Lower leg skin (tissue), 4 donors: ENCODE measurements around the gene WDR27. TPM values are rescaled to one million over a fixed set of nuclear protein-coding genes. Genes with fewer than 3 reads are reported as not detected.

Experiments used
- DNase-seq, 2 donors: peaks; one replicate each; pipeline ENCODE4 v3.0.0-alpha.2; 2019; ENCODE audit warnings: low spot score in 2 of 2
- H3K4me3 ChIP-seq: fragments of 200-600 bp; sonication (generic); 2 replicates; pipeline ENCODE4 v1.5.1; 2017; ENCODE audit warnings: mild to moderate bottlenecking, low read depth; ENCODE audit not compliant: poor library complexity, severe bottlenecking
- CTCF ChIP-seq, 3 donors: fragments of 450-650 bp; IDR thresholded peaks; one replicate each; pipeline ENCODE4 v1.5.1; 2016; ENCODE audit warnings: antibody characterized with exemption in 3 of 3, mild to moderate bottlenecking in 3 of 3, moderate library complexity in 2 of 3
- POLR2A ChIP-seq, 2 donors: fragments of 450-650 bp; IDR thresholded peaks; one replicate each; pipeline ENCODE4 v1.6.1; 2016 to 2017; ENCODE audit warnings: antibody characterized with exemption in 2 of 2, mild to moderate bottlenecking in 1 of 2, moderate library complexity in 1 of 2
- WGBS, 2 donors: methylation state at CpG; one replicate each; pipeline ENCODE4 v1.1.5; 2018; 5-methylcytosine and 5-hydroxymethylcytosine counted together
- intact Hi-C: fragments of 100-400 bp; cut with DNase I; formaldehyde crosslinking; loops from one replicate; pipeline ENCODE4 v1.15.0; 2023; ENCODE audit warnings: low total_unique reads
- total RNA-seq, 4 donors: library from RNA; depleted of rRNA; stranded (reverse); fragments of >200 nt; gene quantifications; one replicate each; pipeline ENCODE4 v1.1.0, GENCODE V29; 2016

WDR27 gene
- total RNA-seq, 4 donors from 2014 or later: 15.7 to 40.0 (median 19.5) TPM

DNA sequence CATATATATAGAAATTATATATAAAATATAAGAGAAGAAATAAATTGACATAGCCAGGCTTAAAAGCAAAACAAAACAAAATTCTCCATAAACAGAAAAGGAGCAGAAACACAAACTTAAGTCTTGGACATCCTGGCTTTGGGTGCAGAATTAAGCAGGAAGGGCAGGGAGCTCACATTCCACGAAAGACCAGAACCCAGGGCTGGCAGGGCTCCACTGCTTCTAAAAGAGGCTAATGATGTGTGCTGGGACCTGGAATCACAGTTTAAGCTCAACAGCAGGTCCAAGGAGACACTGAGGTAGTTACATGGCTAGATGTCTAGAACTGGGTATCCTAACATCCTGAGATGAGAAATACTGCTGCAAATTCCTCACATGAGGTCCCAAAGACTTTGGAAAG is 210.3 kb downstream of the WDR27 start:
- 50 to 59% methylated on average over 1 of the region's 1 CpG for WGBS, 2 donors
- H3K4me3 ChIP-seq: no peak overlapping the region
- intact Hi-C loops: no loop called here
- TF ChIP-seq CTCF (IDR thresholded peaks at IDR 0.05): no peak
- TF ChIP-seq POLR2A (IDR thresholded peaks at IDR 0.05): no peak
- no peak for DNase-seq

- WGBS, 2 donors: 67 to 70% methylated on average over 5 of the region's 5 CpGs
- TF ChIP-seq CTCF (IDR thresholded peaks at IDR 0.05): no peak
- no peak for TF ChIP-seq POLR2A (IDR thresholded peaks at IDR 0.05)
- no peak overlapping the region for H3K4me3 ChIP-seq
- no peak for DNase-seq
- intact Hi-C loops: no loop called here
Observed at GRCh38 chr6:169490830-169491229, 211.0 kb downstream of the WDR27 start.

DNA sequence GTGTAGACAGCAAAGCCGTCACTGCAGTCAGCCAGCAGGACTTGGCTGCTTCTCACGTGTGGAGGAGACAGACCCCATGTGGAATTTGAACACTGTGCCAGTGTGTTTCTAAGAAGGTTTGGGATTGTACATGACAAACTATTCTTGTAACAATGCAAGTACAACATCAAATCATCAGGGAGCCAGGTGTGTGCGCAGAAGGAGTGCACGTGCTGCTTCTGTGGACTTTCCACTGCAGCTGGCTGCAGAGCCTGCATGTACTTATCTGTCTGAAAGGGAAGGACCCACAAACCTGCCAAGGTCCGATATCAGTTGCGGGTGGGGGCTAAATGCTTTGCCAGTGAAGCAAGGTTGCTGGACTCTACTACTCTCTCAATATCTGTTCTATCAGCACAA is 211.6 kb downstream of the WDR27 start:
- DNase-seq: no peak
- H3K4me3 ChIP-seq: no peak overlapping the region
- no peak for TF ChIP-seq CTCF (IDR thresholded peaks at IDR 0.05)
- no peak for TF ChIP-seq POLR2A (IDR thresholded peaks at IDR 0.05)
- intact Hi-C loops: no loop called here
- WGBS, 2 donors: 55 to 79% methylated on average over 6 of the region's 6 CpGs

- 67 to 68% methylated on average over 8 of the region's 8 CpGs for WGBS, 2 donors
- intact Hi-C loops: no loop called here
Observed at GRCh38 chr6:169489563-169490245, 212.1 kb downstream of the WDR27 start.

GRCh38 chr6:169487579-169488436 is 214.0 kb downstream of the WDR27 start:
- TF ChIP-seq POLR2A (IDR thresholded peaks at IDR 0.05): no peak
- no peak for TF ChIP-seq CTCF (IDR thresholded peaks at IDR 0.05)
- DNase-seq: no peak
- intact Hi-C loops: no loop called here
- 77 to 91% methylated on average over 5 of the region's 5 CpGs for WGBS, 2 donors
- H3K4me3 ChIP-seq: no peak overlapping the region

More at GRCh38 chr6:169489563-169490245, 212.1 kb downstream of the WDR27 start:
- no peak overlapping the region for H3K4me3 ChIP-seq
- TF ChIP-seq CTCF (IDR thresholded peaks at IDR 0.05): no peak
- TF ChIP-seq POLR2A (IDR thresholded peaks at IDR 0.05): no peak
- peak in 1 of 2 donors; percentile 29 for DNase-seq
